Measurements from ENCODE around the gene TIGD6.
"Not testable (repeated sequence)": the region's sequence is repeated elsewhere in the genome, so short reads cannot be mapped to it uniquely, and the experiment has no call there.

Gene TIGD6

DNA sequence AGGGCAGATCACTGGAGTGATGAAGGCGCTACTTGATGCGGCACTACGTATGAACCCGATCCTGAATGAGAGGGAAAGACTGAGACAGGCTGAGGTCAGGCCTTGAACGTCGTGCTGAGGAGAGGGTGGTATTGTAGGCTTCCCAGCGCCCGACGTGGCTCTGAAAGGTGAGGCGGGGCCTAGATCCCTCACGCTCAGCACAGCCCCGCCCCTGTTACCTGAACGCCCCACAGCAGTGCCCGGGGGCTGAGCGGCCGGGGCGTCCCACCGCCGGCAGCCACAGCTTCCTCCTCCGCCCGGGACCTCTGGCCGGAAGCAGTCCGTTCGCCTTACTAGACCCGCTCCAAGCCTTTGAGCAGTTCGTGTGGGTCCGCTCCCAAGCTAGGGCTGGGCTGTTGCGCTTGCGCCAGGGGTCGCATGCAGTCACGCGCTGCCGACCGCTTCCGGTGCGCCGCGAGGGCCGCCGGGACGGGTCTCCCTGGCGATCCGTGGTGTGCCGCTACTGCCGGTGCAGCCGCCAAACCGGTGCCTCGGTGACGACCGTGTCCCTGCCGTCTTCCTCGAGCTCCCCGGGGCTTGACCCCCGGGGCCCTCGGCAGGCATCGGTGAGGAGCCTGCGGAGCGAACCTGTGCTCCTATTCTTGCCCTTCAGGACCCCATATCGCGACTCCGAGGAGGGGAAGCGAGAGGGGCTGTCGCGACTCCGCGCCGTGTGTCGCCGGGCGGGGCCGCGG, at the start of gene TIGD6, which contains the start of gene HMGXB3:
Gene TIGD6, minus strand, starts transcription at position 399 of the 734 bp plus-strand sequence. CDS start 4,306 bp downstream, outside the sequence.
Gene HMGXB3, plus strand, starts transcription at position 484 of the 734 bp plus-strand sequence. CDS start 4,114 bp downstream, outside the sequence.
- DNase-seq, result peak; percentile 93 to 94

DNA sequence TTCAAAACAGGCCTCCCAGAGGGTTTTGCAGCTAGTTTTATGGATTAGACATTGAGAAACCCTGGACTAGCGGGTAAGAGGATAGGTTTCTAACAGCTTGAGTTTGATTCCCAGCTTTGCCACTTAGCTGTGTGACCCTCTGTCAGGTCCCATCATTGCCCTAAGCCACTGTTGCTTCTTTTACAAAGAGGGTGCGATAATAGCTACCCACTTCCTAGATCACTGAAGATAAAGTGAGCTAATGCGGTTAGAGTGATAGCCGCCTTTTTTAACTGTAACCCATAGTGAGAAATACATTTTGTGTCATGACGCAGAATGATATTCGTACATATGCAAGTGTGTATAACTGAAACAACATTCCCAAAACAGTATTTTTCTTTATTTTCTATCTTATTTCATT, 45.6 kb upstream of the TIGD6 start:
- DNase-seq, result no peak

DNA sequence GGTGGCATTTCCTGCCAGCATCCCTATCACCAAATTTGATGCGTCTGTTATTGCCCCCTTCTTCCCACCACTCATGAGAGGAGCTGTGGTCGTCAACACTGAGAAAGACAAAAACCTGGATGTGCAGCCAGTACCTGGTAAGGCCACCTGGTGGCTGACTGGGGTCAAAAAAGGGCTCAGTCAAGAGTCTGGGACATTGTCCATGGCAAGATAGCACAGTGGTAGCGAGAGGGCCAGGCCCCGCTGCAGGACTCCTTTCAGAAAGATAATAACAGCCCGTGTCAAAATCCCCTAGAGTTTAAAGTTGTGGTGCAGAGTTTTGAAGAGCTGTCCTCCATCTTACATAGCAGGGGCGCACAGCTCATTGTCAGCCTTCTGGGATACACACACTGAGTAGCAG, 45.1 kb upstream of the TIGD6 start:
- no peak for DNase-seq

DNA sequence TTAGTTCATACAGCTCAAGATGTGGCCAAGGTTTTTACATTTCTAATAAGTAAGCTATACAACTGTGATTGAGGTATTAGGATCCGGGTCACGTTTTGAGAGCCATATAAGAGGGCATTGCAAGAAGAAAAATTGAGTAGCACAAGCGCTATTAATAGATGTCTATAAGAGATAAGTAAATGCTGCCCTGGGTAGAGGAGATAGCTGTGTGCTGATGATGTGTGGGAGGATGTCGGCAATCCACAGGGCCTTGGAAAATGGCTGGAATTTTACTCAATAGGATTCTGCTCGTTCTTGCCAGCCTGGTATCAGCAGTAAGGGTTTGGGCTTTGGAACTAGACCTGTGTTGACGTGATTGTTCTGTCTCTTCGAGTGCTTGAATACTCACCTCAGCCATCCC, 44.3 kb upstream of the TIGD6 start:
- DNase-seq, result no peak

DNA sequence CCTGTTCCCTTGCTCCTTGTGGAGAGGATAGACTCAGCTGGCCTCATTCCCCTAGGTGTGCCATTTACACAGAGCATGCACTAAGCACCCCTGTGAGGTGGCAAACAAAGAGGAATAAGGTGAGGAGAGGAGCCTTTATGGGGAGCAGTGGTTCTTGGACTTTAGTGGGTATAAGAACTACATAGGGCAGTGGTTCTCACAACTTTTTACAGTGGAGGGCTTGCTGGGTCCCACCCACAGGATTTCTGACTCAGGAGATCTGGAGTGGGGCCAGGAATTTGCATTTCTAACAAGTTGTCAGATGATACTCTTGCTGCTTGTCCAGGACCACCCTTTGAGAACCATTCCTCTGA, 43.9 kb upstream of the TIGD6 start:
- no peak for DNase-seq

DNA sequence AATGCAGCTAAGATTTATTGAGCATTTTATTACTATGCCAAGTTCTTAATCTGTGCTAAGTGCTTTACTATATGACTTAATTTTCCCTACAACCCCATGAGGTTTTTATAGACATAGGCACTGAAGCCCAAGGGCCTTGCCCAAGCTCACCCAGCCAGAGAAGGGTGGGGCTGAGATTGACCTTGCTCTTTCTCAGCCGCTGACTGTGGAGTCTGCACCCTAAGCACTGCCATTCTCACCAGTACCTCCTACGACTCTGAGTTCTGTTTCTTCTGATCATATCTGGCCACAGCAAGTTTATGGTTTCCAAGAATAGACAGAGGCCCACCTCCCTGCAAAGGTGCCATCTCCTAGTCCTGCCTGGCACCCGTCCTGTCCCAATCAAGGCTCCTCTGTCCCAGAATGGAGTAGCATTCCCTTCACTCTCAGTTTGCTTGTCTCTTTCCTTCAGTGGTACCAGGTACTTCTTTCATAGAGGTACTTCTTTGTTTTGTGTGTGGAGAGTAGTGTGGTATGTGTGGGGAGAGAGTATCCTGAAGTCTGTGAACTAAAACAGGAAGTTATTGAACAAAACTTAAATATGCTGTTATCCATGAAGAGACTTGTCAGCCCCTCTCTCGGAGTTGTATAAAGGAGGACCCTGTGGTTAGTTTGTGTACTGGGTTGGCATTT, 43.3 kb upstream of the TIGD6 start:
- DNase-seq, result peak; percentile 79 to 80

DNA sequence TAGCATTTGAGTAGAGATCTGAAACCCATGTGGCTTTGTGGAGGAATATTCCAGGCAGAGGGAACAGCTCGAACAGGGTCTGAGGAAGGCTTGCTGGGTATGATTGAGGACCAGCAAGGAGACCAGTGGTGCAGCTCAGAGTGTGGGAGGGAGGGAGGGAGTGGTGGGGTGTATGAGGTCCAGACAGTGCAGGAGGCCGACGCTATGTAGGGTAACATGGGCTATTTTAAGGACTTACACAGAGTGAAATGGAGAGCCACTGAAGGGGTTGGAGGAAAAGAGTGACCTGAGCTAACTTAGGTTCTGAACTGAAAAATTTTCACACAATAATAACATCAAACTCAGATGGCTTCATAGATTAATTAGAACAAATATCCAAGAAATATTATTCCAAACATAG, 42.0 kb upstream of the TIGD6 start:
- DNase-seq, result no peak

DNA sequence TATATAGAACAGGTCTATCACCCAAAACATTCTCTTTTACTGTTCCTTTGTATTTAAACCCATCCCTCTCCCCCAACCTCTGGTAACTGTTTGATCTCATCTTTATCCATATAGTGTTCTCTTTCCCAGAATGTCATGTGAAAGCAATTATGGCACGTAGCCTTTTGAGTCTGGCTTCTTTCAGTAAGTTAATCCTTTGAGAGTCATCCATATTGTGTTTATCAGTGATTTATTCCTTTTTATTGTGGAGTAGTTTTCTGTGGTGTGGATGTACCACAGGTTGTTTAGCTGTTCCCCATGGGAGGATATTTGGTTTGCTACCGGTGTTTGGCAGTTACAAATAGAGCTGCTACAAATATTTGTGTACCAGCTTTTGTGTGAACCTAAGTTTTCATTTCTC, 38.1 kb upstream of the TIGD6 start:
- DNase-seq, result no peak

DNA sequence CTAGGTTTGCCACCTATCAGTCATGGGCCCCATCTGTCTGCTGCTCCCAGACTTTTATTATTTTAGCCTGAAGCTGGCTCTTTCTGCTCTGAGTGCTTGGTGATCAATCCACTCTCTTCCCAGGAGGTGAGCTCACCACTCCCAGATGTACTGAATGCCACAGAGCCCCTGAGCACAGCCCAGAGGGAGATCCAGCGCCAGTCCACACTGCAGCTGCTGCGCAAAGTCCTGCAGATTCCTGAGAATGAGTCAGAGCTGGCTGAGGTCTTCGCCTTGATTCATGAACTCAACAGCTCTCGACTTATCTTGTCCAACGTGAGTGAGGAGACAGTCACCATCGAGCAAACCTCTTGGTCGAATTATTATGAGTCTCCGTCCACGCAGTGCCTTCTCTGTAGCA, 36.1 kb upstream of the TIGD6 start:
- DNase-seq, result no peak

DNA sequence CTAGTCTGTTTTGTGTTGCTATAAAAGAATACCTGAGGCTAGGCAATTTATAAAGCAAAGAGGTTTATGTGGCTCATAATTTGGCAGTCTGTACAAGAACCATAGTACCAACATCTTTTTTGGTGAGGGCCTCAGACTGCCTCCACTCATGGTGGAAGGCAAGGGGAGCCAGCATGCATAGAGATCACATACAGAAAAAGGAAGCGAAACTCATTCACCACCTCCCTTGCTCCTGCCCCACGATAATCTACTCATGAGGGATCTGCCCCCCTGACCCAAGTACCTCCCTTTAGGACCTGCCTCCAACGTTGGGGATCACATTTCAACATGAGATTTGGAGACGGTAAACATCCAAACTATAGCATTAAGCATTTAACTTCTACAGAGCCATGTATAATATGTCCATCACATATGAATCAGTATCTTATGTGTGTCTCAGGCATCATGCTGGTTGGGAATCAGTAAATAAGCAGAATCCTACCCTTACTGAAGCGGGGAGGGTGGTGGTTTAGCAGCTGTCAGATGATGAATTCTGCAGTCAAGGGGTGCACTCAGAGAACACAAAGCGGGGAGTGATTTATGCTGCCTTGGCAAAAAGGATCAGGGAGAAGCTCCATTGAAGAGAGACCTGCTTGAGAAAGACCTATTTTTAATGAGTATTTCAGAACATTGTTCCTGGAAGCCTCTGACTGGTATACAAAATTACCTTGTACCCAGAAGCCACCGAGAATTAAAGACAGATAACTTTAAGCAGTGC, 34.9 kb upstream of the TIGD6 start:
- peak in 1 of 2 experiments; percentile 18 for DNase-seq

DNA sequence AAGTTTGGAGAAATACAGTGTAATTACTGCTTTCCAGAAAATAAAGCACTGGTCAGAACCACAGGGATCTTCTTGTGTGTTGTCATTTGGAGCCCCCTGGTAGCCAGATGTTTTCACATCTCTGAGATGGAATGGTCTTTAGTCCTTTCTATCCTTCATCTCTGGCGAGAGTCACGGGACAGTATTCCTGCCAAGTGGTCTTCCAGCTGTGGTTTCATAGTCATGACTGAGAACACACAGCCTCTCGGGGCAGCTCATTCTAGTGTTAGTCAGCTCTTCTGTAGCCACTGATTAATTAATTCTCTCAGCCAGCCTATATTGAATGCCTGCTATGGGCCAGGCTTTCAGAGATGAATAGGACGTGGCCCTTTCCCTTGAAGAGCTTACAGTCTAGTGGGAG, 34.2 kb upstream of the TIGD6 start:
- no peak for DNase-seq

DNA sequence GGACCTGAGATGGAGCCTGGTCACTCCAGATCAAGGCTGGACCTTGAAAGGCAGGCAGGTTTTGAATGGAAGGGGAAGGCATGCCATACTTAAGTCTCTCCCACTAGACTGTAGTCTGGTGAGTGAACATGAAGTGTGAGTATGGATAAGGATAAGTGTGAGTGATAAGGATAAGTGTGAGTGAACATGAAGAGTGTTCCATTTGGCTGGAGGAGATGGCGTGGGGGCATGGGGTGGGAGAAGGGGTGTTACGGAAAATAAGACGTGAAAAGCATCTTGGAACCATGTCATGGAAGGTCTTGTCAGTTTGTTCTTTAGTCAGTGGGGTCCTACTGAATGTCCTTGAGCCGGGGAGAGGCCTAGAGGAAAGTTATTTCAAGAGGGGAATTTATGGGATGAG, 32.9 kb upstream of the TIGD6 start:
- no peak for DNase-seq

DNA sequence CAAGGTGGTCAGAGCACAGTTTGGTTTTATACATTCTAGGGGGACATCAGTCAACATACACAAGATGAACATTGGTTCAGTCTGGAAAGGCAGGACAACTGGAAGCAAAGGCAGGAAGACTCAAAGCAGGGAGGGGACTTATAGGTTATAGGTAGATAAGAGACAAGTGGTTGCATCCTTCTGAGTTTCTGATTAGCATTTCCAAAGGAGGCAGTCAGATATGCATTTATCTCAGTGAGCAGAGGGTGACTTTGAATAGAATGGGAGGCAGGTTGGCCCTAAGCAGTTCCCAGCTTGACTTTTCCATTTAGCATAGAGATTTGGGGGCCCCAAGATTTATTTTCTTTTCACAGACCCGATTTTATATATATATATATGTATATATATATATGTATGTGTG, 27.6 kb upstream of the TIGD6 start:
- DNase-seq, result not testable (repeated sequence)

DNA sequence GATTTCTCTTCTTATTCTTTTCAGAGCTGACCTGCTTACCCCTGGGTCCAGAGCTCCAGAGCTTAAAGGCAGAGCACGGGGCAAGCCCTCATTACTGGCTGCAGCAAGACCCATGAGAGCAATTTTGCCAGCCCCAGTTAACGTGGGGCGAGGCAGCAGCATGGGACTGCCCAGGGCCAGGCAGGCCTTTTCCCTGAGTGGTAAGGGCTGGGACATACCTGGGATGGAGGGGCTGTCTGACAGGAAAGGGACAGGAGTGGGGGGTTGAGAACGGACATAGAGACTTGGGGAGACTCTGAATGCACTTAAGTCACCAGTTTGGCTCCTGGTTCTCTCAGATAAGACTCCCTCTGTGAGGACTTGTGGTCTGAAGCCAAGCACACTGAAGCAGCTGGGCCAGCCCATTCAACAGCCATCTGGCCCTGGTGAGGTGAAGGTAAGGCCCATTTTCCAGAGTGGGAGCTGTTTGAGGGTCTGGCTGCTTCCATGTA, 26.3 kb upstream of the TIGD6 start:
- DNase-seq, result no peak

DNA sequence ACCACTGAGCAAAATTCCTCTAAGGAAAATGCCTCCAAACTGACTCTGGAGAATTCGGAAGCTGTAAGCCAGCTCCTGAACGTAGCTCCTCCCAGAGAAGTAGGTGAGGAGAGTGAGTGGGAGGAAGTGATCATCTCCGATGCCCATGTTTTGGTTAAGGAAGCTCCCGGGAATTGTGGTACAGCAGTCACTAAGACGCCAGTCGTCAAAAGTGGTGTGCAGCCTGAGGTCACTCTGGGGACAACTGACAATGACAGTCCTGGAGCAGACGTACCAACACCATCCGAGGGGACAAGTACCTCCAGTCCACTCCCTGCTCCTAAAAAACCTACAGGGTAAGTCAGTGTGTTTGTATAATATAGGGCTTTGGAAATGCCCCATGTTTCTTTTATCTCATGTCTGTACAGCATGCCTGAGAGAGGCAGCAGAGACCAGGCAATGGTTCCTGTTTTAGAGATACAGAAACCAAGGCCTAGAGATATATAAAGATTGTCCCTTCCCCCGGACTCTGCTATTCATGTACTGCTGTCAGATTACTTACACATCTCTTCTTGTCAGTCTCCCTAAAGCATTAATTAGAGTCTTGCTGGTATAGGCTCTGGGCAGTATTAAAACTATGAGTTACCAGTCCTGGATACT, 24.0 kb upstream of the TIGD6 start:
- DNase-seq, result peak; percentile 27 to 47

DNA sequence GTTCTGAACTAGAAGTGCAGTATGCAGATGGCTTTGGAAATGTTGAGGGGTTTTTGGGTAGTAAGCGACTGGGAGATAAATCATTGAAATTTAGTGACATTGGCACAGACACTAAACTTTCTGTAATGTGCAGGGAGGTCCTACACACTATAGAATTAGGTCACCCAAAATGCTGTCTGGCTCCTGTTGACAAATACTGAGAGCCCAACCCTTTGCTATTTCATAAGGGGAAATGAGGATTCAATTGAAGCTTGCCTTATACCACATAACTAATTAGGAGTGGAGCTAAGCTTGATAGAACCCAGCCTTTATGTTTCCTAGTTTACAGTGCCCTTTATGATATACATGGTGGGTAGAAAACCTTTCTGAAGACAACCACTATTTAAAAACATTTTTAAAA, 22.7 kb upstream of the TIGD6 start:
- no peak for DNase-seq

DNA sequence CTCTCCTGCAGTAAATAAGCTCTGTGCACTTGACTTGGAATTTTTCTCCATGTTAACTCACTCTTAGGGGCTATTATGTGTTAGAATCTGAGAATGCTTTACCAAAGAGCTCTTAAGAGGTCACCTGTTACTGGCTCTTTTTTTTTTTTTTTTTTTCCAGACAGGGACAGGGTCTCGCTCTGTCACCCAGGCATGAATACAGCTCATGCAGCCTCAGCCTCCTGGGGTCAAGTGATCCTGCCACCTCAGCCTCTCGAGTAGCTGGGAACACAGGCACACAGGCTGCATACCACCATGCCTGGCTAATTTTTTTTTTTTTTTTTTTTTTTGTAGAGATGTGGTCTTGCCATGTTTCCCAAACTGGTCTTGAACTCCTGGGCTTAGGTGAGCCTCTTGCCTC, 22.2 kb upstream of the TIGD6 start:
- DNase-seq, result no peak

DNA sequence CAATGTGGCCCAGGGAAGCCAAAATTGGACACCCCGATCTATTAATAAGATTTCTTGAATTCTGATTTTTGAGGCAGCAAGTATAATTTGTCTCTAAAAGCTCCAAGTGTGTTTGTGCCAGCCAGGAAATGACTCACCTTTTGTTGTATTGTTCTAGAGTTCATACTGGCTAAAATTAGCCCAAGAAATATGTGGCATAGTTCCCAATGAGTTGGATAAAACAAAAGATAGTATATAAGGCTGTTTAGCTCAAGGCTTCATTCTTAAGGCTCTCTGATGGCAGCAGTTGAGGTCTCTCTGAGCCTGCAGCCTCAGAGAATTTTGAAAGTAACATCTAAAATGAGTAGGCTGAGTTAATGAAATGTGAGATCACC, 21.7 kb upstream of the TIGD6 start:
- DNase-seq, result no peak

DNA sequence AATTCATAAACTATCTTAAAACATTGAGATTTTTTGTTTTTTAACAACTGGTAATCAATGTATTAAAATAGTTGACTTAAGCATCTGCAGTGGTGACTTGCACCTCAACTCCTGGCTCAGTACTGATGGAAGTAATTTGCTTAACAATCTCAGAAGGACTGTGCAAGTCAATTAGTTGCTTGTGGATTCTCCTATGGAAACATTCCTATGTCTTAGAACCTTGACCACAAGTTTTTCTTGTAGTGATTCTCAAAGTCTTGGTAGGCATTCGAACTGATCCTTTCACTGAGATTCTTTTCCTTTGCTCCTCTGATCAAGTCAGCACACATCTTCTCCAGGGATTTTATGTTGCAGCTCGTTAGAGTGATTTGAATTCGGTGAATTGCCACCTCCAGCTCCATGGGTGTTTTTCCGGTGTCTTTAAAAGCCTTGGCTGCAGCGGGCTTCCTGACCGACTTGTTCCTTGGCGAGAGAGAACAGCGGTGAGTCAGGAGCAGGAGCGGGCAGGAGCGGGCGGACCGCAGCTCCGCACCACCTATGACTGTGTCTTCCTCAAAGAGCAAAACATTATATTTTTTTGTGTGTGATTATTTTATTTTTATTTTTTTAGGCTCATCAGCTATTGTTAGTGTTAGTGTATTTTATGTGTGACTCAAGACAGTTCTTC, 21.2 kb upstream of the TIGD6 start:
- DNase-seq, result no peak

DNA sequence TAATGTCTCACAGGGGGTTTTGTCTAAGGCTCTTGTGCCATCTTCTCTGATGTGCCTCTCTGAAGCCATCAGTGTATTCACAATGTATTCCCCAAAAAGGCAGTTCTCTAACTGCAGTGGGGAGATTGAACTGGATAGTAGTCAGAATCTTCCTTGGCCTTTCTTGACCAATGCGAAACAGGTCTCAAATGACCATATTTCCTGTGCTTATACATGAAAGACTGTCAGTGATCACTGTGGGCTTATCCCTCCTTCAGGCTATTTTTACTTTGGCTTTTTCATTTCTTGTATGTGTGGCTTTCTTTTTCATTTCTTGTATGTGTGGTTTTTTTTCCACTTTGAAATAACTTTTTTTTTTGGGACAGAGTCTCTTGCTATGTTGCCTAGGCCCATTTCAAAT, 19.8 kb upstream of the TIGD6 start:
- no peak for DNase-seq

DNA sequence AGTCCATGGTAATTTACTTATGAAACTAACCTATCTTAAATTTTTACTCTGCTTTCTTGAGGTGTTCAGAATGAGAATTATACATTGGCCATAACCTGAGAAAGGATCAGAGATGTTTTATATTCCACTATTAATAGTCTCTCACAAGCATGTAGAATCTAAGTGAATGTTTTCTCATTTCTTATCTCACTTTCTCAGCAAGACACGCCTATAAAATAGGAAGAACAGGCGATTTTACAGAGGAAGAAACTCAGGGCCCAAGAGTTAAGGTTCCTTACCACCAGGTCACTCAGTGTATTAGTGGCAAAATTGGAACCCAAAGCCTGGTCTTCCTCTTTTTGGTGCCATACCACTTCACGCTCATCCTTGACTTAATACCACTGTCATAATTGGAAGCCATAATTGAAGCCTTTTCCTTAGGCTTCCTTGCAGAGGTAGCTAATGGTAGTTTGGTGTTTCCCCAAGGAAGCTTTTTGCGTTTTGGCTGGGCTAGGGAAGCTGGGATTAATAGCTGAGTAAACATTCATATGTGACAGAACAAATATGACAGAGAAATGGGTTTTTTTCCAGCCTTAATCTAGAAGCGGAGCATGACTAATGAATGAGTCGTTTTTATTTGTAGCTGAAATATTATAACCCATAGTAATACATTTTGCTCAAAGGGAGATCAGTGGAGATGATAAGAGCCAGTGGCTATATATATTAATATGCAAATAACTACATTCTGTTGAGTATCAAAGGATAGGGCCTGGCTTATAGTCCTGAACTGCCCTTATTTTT, 17.0 kb upstream of the TIGD6 start:
- no peak for DNase-seq

DNA sequence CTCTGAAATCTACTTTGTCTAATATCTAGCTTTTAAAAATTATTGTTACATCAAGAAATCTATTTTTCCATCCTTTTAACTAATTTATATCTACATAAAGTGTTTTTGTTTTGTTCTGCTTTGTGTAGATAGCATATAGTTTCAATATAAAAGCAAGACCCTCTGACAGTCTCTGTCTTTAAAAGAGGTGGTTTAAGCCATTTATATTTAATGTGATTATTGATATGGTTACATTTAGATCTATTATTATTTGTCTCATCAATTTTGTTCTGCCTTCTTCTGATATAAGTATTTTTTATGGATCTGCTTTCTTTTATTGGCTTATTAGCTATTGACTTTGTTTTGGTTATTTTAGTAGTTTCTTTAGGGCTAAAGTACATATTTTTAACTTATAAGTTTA, 16.1 kb upstream of the TIGD6 start:
- no peak for DNase-seq

Measured in Kasumi-1 (cell line).